NCI-H146 (cell line): ENCODE measurements around the gene LINC00632.
A peak's percentile ranks its signal among the peaks of the same experiment; 100 is the strongest.
"Not testable (repeated sequence)": the region's sequence is repeated elsewhere in the genome, so short reads cannot be mapped to it uniquely, and the experiment has no call there.

ENCODE experiments used
- DNase-seq: peaks from one replicate; lab custom pipeline; 2025; lab: John Stamatoyannopoulos, UW

Gene LINC00632

GRCh38 chrX:140709421-140709846 is at the start of gene LINC00632:
TSS of gene LINC00632 (plus strand) at chrX:140709759.
- no peak for DNase-seq

- DNase-seq = no peak
Measured at GRCh38 chrX:140661643-140662042, 47.9 kb upstream of the LINC00632 start.

GRCh38 chrX:140664939-140665338 is 44.6 kb upstream of the LINC00632 start:
- no peak for DNase-seq

GRCh38 chrX:140672840-140673731 is 36.5 kb upstream of the LINC00632 start:
- peak; percentile 19 for DNase-seq

- DNase-seq = no peak
Measured at GRCh38 chrX:140687706-140688105, 21.9 kb upstream of the LINC00632 start.

GRCh38 chrX:140691596-140691995 is 18.0 kb upstream of the LINC00632 start:
- DNase-seq = not testable (repeated sequence)

GRCh38 chrX:140697618-140698017 is 11.9 kb upstream of the LINC00632 start:
- DNase-seq = no peak

GRCh38 chrX:140701480-140701879 is 8.1 kb upstream of the LINC00632 start:
- no peak for DNase-seq

GRCh38 chrX:140710710-140711109 is 1.2 kb downstream of the LINC00632 start:
- no peak for DNase-seq

- DNase-seq = no peak
Measured at GRCh38 chrX:140711894-140712293, 2.3 kb downstream of the LINC00632 start.

- DNase-seq = no peak
Measured at GRCh38 chrX:140712413-140713173, 3.0 kb downstream of the LINC00632 start.

GRCh38 chrX:140713174-140713539 is 3.6 kb downstream of the LINC00632 start:
- no peak for DNase-seq

GRCh38 chrX:140715787-140716186 is 6.2 kb downstream of the LINC00632 start:
- DNase-seq = no peak

GRCh38 chrX:140723121-140723715 is 13.7 kb downstream of the LINC00632 start:
- no peak for DNase-seq

GRCh38 chrX:140724309-140724708 is 14.8 kb downstream of the LINC00632 start:
- no peak for DNase-seq

- DNase-seq = no peak
Measured at GRCh38 chrX:140724736-140725135, 15.2 kb downstream of the LINC00632 start.

- DNase-seq = no peak
Measured at GRCh38 chrX:140725500-140725899, 15.9 kb downstream of the LINC00632 start.

- DNase-seq = peak; percentile 11
Measured at GRCh38 chrX:140733766-140734342, 24.3 kb downstream of the LINC00632 start.

GRCh38 chrX:140744085-140744484 is 34.5 kb downstream of the LINC00632 start:
- no peak for DNase-seq

GRCh38 chrX:140756941-140757340 is 47.4 kb downstream of the LINC00632 start:
- DNase-seq = no peak

- peak; percentile 0 for DNase-seq
Measured at GRCh38 chrX:140762061-140762460, 52.5 kb downstream of the LINC00632 start.

- DNase-seq = no peak
Measured at GRCh38 chrX:140764401-140764919, 54.9 kb downstream of the LINC00632 start.
